BLaER1 (cell line): ENCODE data around the gene AP2S1.

ENCODE experiments used
- H3K27ac ChIP-seq: shearing (Covaris generic); formaldehyde crosslinking; 2 replicates; pipeline ENCODE4 v1.8.1; 2022
- H3K27me3 ChIP-seq: shearing (Covaris generic); formaldehyde crosslinking; 2 replicates; pipeline ENCODE4 v1.8.1; 2022
- H3K36me3 ChIP-seq: shearing (Covaris generic); formaldehyde crosslinking; 2 replicates; pipeline ENCODE4 v1.8.1; 2022
- H3K4me1 ChIP-seq: shearing (Covaris generic); formaldehyde crosslinking; 2 replicates; pipeline ENCODE4 v1.8.1; 2022
- H3K4me2 ChIP-seq: shearing (Covaris generic); formaldehyde crosslinking; 2 replicates; pipeline ENCODE4 v1.8.1; 2022
- H3K4me3 ChIP-seq: shearing (Covaris generic); formaldehyde crosslinking; 2 replicates; pipeline ENCODE4 v1.8.1; 2022
- H3K9ac ChIP-seq: shearing (Covaris generic); formaldehyde crosslinking; 2 replicates; pipeline ENCODE4 v1.8.1; 2022
- H3K9me3 ChIP-seq: shearing (Covaris generic); formaldehyde crosslinking; 2 replicates; pipeline ENCODE4 v1.8.1; 2022
- H4K20me1 ChIP-seq: shearing (Covaris generic); formaldehyde crosslinking; 2 replicates; pipeline ENCODE4 v1.8.1; 2022
- Cebpa-rat ChIP-seq: shearing (Covaris generic); IDR thresholded peaks from 2 replicates; pipeline ENCODE4 v1.8.1; 2022

Gene AP2S1

GRCh38 chr19:46868025-46868802 is 17.6 kb upstream of the AP2S1 start:
- no peak for TF ChIP-seq Cebpa-rat
- Histone ChIP-seq H3K4me2 (no peak overlapping the region), H3K27ac (no peak overlapping the region), H3K9me3 (no peaks in the 10 kb centered on the region), H4K20me1 (peaks cover 100% of the 10 kb centered on the region), H3K9ac (no peak overlapping the region), H3K4me1 (peaks cover 46% of the 10 kb centered on the region), H3K36me3 (peaks cover 25% of the 10 kb centered on the region), H3K4me3 (no peak overlapping the region), H3K27me3 (no peaks in the 10 kb centered on the region)

- Histone ChIP-seq H3K4me2 (0 out of 2 replicates have a peak overlapping the region, but pooled peaks have one; percentile 0), H3K9ac (no peak overlapping the region), H3K36me3 (peaks cover 18% of the 10 kb centered on the region), H3K4me1 (peaks cover 57% of the 10 kb centered on the region), H3K27me3 (no peaks in the 10 kb centered on the region), H3K27ac (no peak overlapping the region), H3K9me3 (no peaks in the 10 kb centered on the region), H4K20me1 (peaks cover 100% of the 10 kb centered on the region), H3K4me3 (no peak overlapping the region)
- TF ChIP-seq Cebpa-rat, result no peak
Measured at GRCh38 chr19:46867170-46867569, 16.5 kb upstream of the AP2S1 start.

- no peaks in the 10 kb centered on the region for H3K9me3 ChIP-seq
- peak overlapping the region; percentile 10 for H3K4me2 ChIP-seq
- no peak for TF ChIP-seq Cebpa-rat
- peaks cover 18% of the 10 kb centered on the region for H3K36me3 ChIP-seq
- H3K4me1 ChIP-seq, result peaks cover 61% of the 10 kb centered on the region
- no peak overlapping the region for H3K4me3 ChIP-seq
- H3K27ac ChIP-seq, result no peak overlapping the region
- no peak overlapping the region; the same call in 1 of the 2 replicates for H3K9ac ChIP-seq
- peaks cover 100% of the 10 kb centered on the region for H4K20me1 ChIP-seq
- no peaks in the 10 kb centered on the region for H3K27me3 ChIP-seq
Measured at GRCh38 chr19:46866407-46867136, 15.9 kb upstream of the AP2S1 start.

- H3K4me3 ChIP-seq, result peak overlapping the region; percentile 83; the same call in 1 of the 2 replicates
- H3K9ac ChIP-seq, result peak overlapping the region; percentile 35; the same call in 1 of the 2 replicates
- H3K36me3 ChIP-seq, result peaks cover 15% of the 10 kb centered on the region
- H3K27ac ChIP-seq, result no peak overlapping the region
- no peaks in the 10 kb centered on the region for H3K27me3 ChIP-seq
- peak overlapping the region; percentile 97 for H3K4me2 ChIP-seq
- no peak for TF ChIP-seq Cebpa-rat
- H3K4me1 ChIP-seq, result peaks cover 70% of the 10 kb centered on the region
- H4K20me1 ChIP-seq, result peaks cover 76% of the 10 kb centered on the region
- no peaks in the 10 kb centered on the region for H3K9me3 ChIP-seq
Measured at GRCh38 chr19:46863818-46864629, 13.4 kb upstream of the AP2S1 start.

GRCh38 chr19:46862974-46863632 is 12.5 kb upstream of the AP2S1 start:
- Histone ChIP-seq H3K4me2 (peak overlapping the region; percentile 97), H3K9me3 (no peaks in the 10 kb centered on the region), H3K27me3 (no peaks in the 10 kb centered on the region), H3K36me3 (peaks cover 15% of the 10 kb centered on the region), H4K20me1 (peaks cover 67% of the 10 kb centered on the region), H3K4me1 (peaks cover 75% of the 10 kb centered on the region), H3K9ac (peak overlapping the region; percentile 93; the same call in 1 of the 2 replicates), H3K4me3 (peak overlapping the region; percentile 83), H3K27ac (peak overlapping the region; percentile 93; the same call in 1 of the 2 replicates)
- no peak for TF ChIP-seq Cebpa-rat

GRCh38 chr19:46862503-46862834 is 11.8 kb upstream of the AP2S1 start:
- no peak for TF ChIP-seq Cebpa-rat
- Histone ChIP-seq H3K9ac (peak overlapping the region; percentile 93), H3K27ac (peak overlapping the region; percentile 93), H3K4me3 (peak overlapping the region; percentile 83), H3K36me3 (peaks cover 15% of the 10 kb centered on the region), H3K9me3 (no peaks in the 10 kb centered on the region), H3K4me2 (peak overlapping the region; percentile 97), H4K20me1 (peaks cover 61% of the 10 kb centered on the region), H3K4me1 (peaks cover 75% of the 10 kb centered on the region), H3K27me3 (no peaks in the 10 kb centered on the region)

GRCh38 chr19:46861691-46862502 is 11.3 kb upstream of the AP2S1 start:
- Histone ChIP-seq H3K4me1 (peaks cover 75% of the 10 kb centered on the region), H4K20me1 (peaks cover 55% of the 10 kb centered on the region), H3K4me3 (peak overlapping the region; percentile 83), H3K36me3 (peaks cover 15% of the 10 kb centered on the region), H3K27ac (peak overlapping the region; percentile 93), H3K9me3 (no peaks in the 10 kb centered on the region), H3K27me3 (no peaks in the 10 kb centered on the region), H3K4me2 (peak overlapping the region; percentile 97), H3K9ac (peak overlapping the region; percentile 93)
- TF ChIP-seq Cebpa-rat, result no peak

GRCh38 chr19:46860846-46861690 is 10.4 kb upstream of the AP2S1 start, which contains the start of gene ARHGAP35:
ARHGAP35 (plus strand) TSS chr19:46860997; CDS start chr19:46918676, 57,679 bp downstream.
- Histone ChIP-seq H3K36me3 (peaks cover 13% of the 10 kb centered on the region), H3K27me3 (no peaks in the 10 kb centered on the region), H3K4me2 (peak within 1 kb of the TSS; percentile 97), H3K9ac (peak within 1 kb of the TSS; percentile 98), H3K4me1 (peaks cover 73% of the 10 kb centered on the region), H3K9me3 (no peaks in the 10 kb centered on the region), H4K20me1 (peaks cover 47% of the 10 kb centered on the region), H3K27ac (peak within 1 kb of the TSS; percentile 99), H3K4me3 (peak within 1 kb of the TSS; percentile 83)
- no peak for TF ChIP-seq Cebpa-rat
